HG03097 (cell line): ENCODE results near the gene BCL2L1.

ENCODE experiments used
- ATAC-seq: cut with Tn5 transposase; IDR thresholded peaks from one replicate; pipeline ENCODE4 v1.9.1; 2021; ENCODE audit not compliant: unreplicated experiment, low FRiP score

The BCL2L1 gene

GRCh38 chr20:31710423-31711108 is 12.1 kb downstream of the BCL2L1 start:
- ATAC-seq: no peak

- no peak for ATAC-seq
Observed at GRCh38 chr20:31709939-31710338, 12.7 kb downstream of the BCL2L1 start.

DNA sequence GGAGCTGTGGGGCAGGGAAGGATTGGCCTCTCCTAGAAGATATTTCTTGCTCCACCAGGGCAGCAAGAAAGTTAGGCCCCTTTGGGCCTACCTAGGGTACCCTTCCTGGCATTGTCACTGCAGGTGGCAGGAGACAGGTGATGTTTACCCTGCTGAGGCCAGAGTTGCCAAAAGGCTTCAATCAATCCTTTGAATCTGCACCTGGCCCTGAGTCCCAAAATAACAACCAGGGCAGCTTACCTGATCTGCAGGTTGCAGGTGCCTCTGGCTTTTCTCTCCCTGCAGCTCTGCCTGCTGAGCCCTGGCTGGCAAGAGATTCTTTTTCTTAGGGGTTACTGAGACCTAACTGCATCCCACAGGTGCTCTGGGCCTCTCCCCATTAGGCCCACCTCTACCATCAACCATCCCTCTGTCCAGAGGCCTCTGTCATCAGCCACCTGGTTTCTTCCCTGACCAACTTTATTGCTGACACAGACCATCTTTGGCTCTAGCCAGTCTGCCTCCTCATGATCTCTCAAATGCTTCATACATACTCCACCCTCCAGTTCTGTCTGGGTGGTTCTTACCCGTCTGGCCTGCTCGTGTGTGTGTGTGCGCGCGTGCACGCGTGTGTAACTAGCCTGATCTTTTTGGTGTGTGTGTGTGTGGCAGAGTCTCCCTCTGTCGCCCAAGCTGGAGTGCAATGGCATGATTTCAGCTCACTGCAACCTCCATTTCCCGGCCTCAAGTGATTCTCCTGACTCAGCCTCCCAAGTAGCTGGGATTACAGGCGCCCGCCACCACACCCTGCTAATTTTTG is 13.7 kb downstream of the BCL2L1 start:
- no peak for ATAC-seq

DNA sequence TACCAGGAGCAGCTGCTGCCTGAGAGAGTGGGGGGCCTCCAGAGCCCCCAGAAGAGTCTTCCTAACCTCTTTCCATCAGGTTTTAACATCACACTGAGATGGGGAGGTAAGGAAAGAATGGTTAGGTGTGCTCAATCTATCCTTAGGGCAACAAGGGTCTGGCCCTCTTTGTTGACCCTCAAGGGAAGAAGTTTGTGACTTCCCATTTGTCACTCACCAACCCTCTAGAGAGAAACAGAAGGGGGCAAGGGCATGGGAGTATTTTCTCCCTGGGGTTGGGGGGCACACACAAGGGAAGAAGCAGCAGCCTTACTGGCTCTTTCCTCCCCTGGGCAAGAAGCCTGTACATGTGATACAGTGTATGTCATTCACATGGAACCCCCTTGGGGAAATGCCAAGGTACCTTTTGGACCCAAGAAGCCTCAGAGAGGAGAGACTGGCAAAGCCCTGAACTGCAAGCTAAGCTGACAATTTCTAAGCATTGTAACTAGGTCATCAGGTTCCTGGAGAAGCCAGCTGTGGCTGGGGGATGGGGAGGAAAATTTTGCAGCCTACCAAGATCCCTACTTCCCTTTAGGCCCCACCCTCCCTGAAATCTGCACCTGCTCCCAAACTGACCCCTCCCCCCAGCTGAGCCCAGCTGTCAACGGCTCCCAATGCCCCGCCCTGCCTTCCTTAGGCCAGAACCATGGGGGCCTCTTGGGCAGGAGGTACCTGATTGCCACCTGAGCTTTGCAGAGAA is 14.5 kb downstream of the BCL2L1 start:
- ATAC-seq: no peak

DNA sequence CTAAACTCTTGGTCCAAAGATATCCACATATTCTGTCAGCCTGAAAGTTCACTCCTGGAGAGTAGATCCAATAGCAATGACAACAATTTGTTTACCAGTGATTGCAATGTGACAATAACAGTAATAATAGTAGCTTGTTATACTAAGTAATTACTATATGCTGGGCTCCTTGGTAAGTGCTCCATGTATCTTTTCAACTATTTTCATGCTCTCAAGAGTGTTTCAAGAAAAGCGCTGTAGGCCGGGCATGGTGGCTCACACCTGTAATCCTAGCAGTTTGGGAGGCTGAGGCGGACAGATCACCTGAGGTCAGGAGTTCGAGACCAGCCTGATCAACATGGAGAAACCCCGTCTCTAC is 15.4 kb downstream of the BCL2L1 start:
- no peak for ATAC-seq

GRCh38 chr20:31706607-31707257 is 15.9 kb downstream of the BCL2L1 start:
- ATAC-seq: no peak

GRCh38 chr20:31705598-31706597 is 16.8 kb downstream of the BCL2L1 start:
- peak; percentile 87 for ATAC-seq

DNA sequence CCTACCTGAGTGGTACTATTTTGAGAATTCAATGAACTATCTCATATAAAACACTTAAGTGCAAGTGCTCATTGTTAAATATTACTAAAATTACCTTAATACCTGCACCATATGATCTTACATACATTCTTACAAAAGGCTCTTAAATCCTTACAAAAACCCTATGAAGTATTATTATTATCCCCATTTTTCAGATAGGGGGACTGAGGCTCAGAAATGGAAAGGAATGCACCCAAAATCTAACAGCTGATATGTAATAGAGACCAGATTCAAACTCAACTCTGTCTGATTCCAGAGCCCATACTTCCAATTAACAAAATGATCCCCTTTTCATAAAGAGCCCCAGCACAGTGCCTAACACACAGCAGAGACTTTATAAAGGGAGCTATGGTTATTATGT is 17.5 kb downstream of the BCL2L1 start:
- no peak for ATAC-seq

- ATAC-seq: no peak
Observed at GRCh38 chr20:31704225-31705119, 18.2 kb downstream of the BCL2L1 start.

DNA sequence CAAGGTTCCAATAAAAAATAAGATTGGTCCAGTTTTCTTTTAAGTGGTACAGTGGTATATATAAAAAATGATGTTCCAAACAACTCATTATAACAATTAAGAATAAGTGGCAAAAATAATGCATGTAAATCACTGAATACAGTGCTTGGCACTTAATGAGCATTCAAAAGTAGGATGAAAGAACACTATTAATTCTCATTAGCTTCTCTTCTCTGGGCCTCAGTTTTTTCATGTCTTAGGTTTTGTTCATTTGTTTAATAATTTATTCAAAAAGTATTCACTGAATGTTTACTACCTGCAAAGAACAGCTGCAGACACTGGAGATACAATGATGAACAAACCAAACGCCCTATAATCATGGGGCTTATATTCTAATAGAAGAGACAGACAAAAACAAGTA is 21.1 kb downstream of the BCL2L1 start:
- ATAC-seq: no peak

- no peak for ATAC-seq
Observed at GRCh38 chr20:31700747-31701146, 21.9 kb downstream of the BCL2L1 start.

DNA sequence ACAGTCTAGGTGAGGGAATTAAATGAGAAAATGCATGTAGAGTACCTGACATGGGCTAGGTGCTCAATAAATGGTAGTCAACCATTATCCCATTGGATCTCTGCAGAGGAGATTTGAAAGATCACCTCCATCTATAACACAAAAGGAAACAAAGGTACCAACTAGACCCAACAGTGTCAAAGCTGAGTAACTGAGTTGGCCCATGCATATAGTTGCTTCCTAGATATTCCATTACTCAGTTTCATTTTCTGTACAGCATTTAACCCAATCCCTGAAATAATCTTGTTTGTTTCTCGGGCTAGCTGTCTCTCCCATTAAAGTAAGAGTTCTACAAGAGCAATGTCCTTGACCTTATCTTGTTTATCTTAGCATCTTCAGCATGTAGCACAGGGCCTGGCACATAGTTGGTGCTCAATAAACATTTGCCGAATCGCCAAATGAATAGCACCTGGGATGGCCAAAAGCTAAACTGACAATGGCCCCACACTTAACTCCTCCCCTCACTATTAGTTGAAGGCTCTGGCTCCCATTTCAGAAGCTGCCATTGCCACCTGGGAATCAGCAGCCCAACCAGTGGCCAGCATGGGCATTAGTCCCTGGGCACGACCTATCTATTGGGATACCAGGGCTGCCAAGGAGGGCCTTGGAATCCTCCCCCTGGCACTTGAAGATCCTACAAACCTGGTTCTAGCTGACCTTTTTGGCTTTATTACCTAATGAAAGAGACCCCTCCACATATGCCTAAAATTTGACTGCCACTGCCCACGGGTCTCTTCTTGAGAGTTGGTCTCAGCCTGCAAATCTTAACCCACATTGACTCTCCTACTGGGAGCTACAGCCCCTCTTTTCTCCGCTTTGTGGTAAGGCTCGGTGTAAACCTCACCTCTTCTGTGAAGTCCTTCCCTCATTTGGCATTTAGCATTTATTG is 22.6 kb downstream of the BCL2L1 start:
- no peak for ATAC-seq

DNA sequence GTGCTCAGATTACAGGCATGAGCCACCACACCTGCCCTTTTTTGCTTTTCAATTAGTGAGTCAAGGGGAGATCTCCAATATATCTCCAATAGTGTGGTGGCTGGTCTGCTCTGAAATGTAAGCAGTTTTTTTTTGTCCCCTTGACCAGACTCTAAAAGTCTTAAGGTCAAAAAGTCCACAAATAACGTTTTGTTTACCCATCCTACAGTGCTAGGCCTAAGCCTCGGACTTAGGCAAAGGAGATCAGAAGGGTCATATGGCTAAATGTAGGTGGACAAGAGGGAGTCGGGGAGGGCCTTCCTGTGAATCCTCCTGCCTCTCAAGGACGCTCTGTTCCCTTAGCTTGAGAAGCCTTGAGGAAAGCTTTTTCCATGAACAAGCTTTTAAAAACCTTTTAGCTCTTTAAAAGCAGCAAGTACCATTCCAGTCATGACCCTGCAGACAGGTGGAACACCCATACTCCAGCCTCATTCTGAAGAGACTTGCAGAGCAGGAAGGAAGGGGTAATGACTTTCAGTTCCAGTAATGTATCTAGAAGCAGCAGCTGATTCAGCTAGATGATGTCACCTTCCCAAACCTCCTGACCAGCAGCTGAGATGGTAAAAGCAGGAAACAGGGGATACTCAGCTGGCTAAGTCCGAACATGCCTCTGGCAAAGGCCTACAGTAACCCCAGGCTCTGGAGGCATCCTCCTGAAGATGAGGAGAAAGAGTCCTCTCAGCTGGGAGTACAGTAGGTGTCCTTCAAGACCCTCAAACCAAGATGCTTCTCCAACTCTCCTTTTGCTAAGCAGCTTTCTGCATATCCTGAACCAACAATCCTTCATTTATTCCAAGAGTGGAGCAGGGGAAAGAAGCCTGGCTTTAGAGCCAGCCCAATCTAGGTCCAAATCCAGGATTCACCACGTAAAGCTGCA is 23.6 kb downstream of the BCL2L1 start:
- peak; percentile 79 for ATAC-seq

- ATAC-seq: no peak
Observed at GRCh38 chr20:31698243-31698802, 24.3 kb downstream of the BCL2L1 start.

GRCh38 chr20:31695849-31696804 is 26.5 kb downstream of the BCL2L1 start:
- no peak for ATAC-seq
